ENCODE measurements around the gene NDUFS8.
"Not testable (repeated sequence)": the region's sequence is repeated elsewhere in the genome, so short reads cannot be mapped to it uniquely, and the experiment has no call there.

Gene NDUFS8

GRCh38 chr11:68030318-68031143 lies at the start of gene NDUFS8:
Gene NDUFS8, plus strand, starts transcription at chr11:68030681. Its CDS starts 1,471 bp downstream, at chr11:68032152.
- H3K79me2 ChIP-seq (ENCODE audit: control insufficient read depth, low read length) = peaks cover 32% of the 10 kb centered on the region
- H3K9me2 ChIP-seq (replicated peaks; ENCODE audit: control insufficient read depth, low read length) = no peaks in the 10 kb centered on the region
- TF ChIP-seq EZH2phosphoT487 (IDR thresholded peaks at IDR 0.05; ENCODE audit: borderline replicate concordance, low read length) (no peak), CTCF (IDR thresholded peaks at IDR 0.05; ENCODE audit: low read depth, low read length, poor library complexity, severe bottlenecking) (no peak)
- peaks cover 20% of the 10 kb centered on the region for H3K4me1 ChIP-seq (ENCODE audit: control insufficient read depth, low read length)
- peaks cover 27% of the 10 kb centered on the region for H3K36me3 ChIP-seq (ENCODE audit: control insufficient read depth, low read length)
- no peaks in the 10 kb centered on the region for H3F3A ChIP-seq (ENCODE audit: control insufficient read depth, insufficient read depth)
- no peaks in the 10 kb centered on the region for H3K27me3 ChIP-seq (ENCODE audit: control insufficient read depth, low read length)
- H3K9me3 ChIP-seq (ENCODE audit: control insufficient read depth, insufficient read depth, low read length) = no peaks in the 10 kb centered on the region
- peak within 1 kb of the TSS; percentile 53 for H3K27ac ChIP-seq (ENCODE audit: low read depth, low read length)
- no peaks in the 10 kb centered on the region for H4K20me1 ChIP-seq (ENCODE audit: control insufficient read depth, insufficient read depth, low read depth, low read length)
- peak within 1 kb of the TSS; percentile 66 for H3K4me2 ChIP-seq (ENCODE audit: low read length)
- H3K4me3 ChIP-seq (ENCODE audit: low read length) = peak within 1 kb of the TSS; percentile 81

GRCh38 chr11:67981226-67981625 lies 49.3 kb upstream of the NDUFS8 start:
- H3K4me1 ChIP-seq (ENCODE audit: control insufficient read depth, low read length); H3K79me2 ChIP-seq (ENCODE audit: control insufficient read depth, low read length); H3K4me3 ChIP-seq (ENCODE audit: low read length); H3K9me3 ChIP-seq (ENCODE audit: control insufficient read depth, insufficient read depth, low read length); H3K36me3 ChIP-seq (ENCODE audit: control insufficient read depth, low read length); H3F3A ChIP-seq (ENCODE audit: control insufficient read depth, insufficient read depth); H3K4me2 ChIP-seq (ENCODE audit: low read length); H3K27me3 ChIP-seq (ENCODE audit: control insufficient read depth, low read length); H3K9me2 ChIP-seq (replicated peaks; ENCODE audit: control insufficient read depth, low read length); H3K27ac ChIP-seq (ENCODE audit: low read depth, low read length); H4K20me1 ChIP-seq (ENCODE audit: control insufficient read depth, insufficient read depth, low read depth, low read length): not testable (repeated sequence)

- H3K27ac ChIP-seq (ENCODE audit: low read depth, low read length); H3K36me3 ChIP-seq (ENCODE audit: control insufficient read depth, low read length); H3F3A ChIP-seq (ENCODE audit: control insufficient read depth, insufficient read depth); H3K4me1 ChIP-seq (ENCODE audit: control insufficient read depth, low read length); H3K4me3 ChIP-seq (ENCODE audit: low read length); H3K9me3 ChIP-seq (ENCODE audit: control insufficient read depth, insufficient read depth, low read length); H3K9me2 ChIP-seq (replicated peaks; ENCODE audit: control insufficient read depth, low read length); H3K27me3 ChIP-seq (ENCODE audit: control insufficient read depth, low read length); H3K79me2 ChIP-seq (ENCODE audit: control insufficient read depth, low read length); H4K20me1 ChIP-seq (ENCODE audit: control insufficient read depth, insufficient read depth, low read depth, low read length); H3K4me2 ChIP-seq (ENCODE audit: low read length): not testable (repeated sequence)
Observed at GRCh38 chr11:67982255-67982857, 48.1 kb upstream of the NDUFS8 start.

- Histone ChIP-seq H3K36me3 (ENCODE audit: control insufficient read depth, low read length) (no peaks in the 10 kb centered on the region), H3K9me2 (replicated peaks; ENCODE audit: control insufficient read depth, low read length) (no peaks in the 10 kb centered on the region), H3K4me3 (ENCODE audit: low read length) (no peak overlapping the region), H3K79me2 (ENCODE audit: control insufficient read depth, low read length) (no peaks in the 10 kb centered on the region), H4K20me1 (ENCODE audit: control insufficient read depth, insufficient read depth, low read depth, low read length) (no peaks in the 10 kb centered on the region), H3K4me2 (ENCODE audit: low read length) (no peak overlapping the region), H3K27ac (ENCODE audit: low read depth, low read length) (no peak overlapping the region), H3K4me1 (ENCODE audit: control insufficient read depth, low read length) (no peaks in the 10 kb centered on the region), H3K9me3 (ENCODE audit: control insufficient read depth, insufficient read depth, low read length) (no peaks in the 10 kb centered on the region), H3K27me3 (ENCODE audit: control insufficient read depth, low read length) (no peaks in the 10 kb centered on the region), H3F3A (ENCODE audit: control insufficient read depth, insufficient read depth) (no peaks in the 10 kb centered on the region)
- TF ChIP-seq CTCF (IDR thresholded peaks at IDR 0.05; ENCODE audit: low read depth, low read length, poor library complexity, severe bottlenecking) (no peak), EZH2phosphoT487 (IDR thresholded peaks at IDR 0.05; ENCODE audit: borderline replicate concordance, low read length) (no peak)
Observed at GRCh38 chr11:67983951-67984350, 46.5 kb upstream of the NDUFS8 start.

GRCh38 chr11:67985302-67985701 lies 45.2 kb upstream of the NDUFS8 start:
- H3K36me3 ChIP-seq (ENCODE audit: control insufficient read depth, low read length); H3K4me1 ChIP-seq (ENCODE audit: control insufficient read depth, low read length); H3K79me2 ChIP-seq (ENCODE audit: control insufficient read depth, low read length); H3K27ac ChIP-seq (ENCODE audit: low read depth, low read length); H4K20me1 ChIP-seq (ENCODE audit: control insufficient read depth, insufficient read depth, low read depth, low read length); H3K9me3 ChIP-seq (ENCODE audit: control insufficient read depth, insufficient read depth, low read length); H3K9me2 ChIP-seq (replicated peaks; ENCODE audit: control insufficient read depth, low read length); H3F3A ChIP-seq (ENCODE audit: control insufficient read depth, insufficient read depth); H3K4me3 ChIP-seq (ENCODE audit: low read length); H3K4me2 ChIP-seq (ENCODE audit: low read length); H3K27me3 ChIP-seq (ENCODE audit: control insufficient read depth, low read length): not testable (repeated sequence)

GRCh38 chr11:67990546-67991346 lies 39.7 kb upstream of the NDUFS8 start:
- H3K4me2 ChIP-seq (ENCODE audit: low read length); H3K4me3 ChIP-seq (ENCODE audit: low read length): not testable (repeated sequence)
- H3K36me3 ChIP-seq (ENCODE audit: control insufficient read depth, low read length) = peaks cover 11% of the 10 kb centered on the region; the same call in 1 of the 2 replicates

More at GRCh38 chr11:67990546-67991346, 39.7 kb upstream of the NDUFS8 start:
- not testable (repeated sequence) for H3K9me2 ChIP-seq (replicated peaks; ENCODE audit: control insufficient read depth, low read length); H4K20me1 ChIP-seq (ENCODE audit: control insufficient read depth, insufficient read depth, low read depth, low read length); H3K27ac ChIP-seq (ENCODE audit: low read depth, low read length); H3F3A ChIP-seq (ENCODE audit: control insufficient read depth, insufficient read depth); H3K79me2 ChIP-seq (ENCODE audit: control insufficient read depth, low read length); H3K9me3 ChIP-seq (ENCODE audit: control insufficient read depth, insufficient read depth, low read length); H3K27me3 ChIP-seq (ENCODE audit: control insufficient read depth, low read length)
- H3K4me1 ChIP-seq (ENCODE audit: control insufficient read depth, low read length) = peaks cover 15% of the 10 kb centered on the region

Measured in DOHH2 (cell line).